Thoracic aorta (tissue), 2 donors: Measurements from ENCODE around the gene CIROP. TPM values are rescaled to one million over a fixed set of nuclear protein-coding genes. Genes with fewer than 3 reads are reported as not detected.
A peak's percentile ranks its signal among the peaks of the same experiment; 100 is the strongest.

ENCODE experiments used
- ATAC-seq: fragments of 150-250 bp; one replicate; pipeline ENCODE4 v1.8.0; 2017; ENCODE audit warnings: low read depth; ENCODE audit not compliant: insufficient number of reproducible peaks, low FRiP score
- DNase-seq: peaks from one replicate; pipeline ENCODE4 v3.0.0-alpha.2; 2020; ENCODE audit warnings: low spot score
- H3K27ac ChIP-seq, 2 donors: fragments of 200-600 bp; sonication (generic); 1 replicate in 1 of 2; 2 replicates in 1 of 2; pipeline ENCODE4 v1.5.1; 2016; ENCODE audit warnings: mild to moderate bottlenecking in 2 of 2, moderate library complexity in 2 of 2
- H3K27me3 ChIP-seq: fragments of 200-600 bp; sonication (generic); replicated peaks from 2 replicates; pipeline ENCODE4 v1.6.0; 2016; ENCODE audit warnings: mild to moderate bottlenecking; ENCODE audit not compliant: insufficient read depth
- H3K36me3 ChIP-seq: fragments of 200-600 bp; sonication (generic); one replicate; pipeline ENCODE4 v1.5.1; 2016
- H3K4me1 ChIP-seq, 2 donors: fragments of 200-600 bp; sonication (generic); 1 replicate in 1 of 2; 2 replicates in 1 of 2; pipeline versions ENCODE4 v1.5.1 to v1.6.0; 2016; ENCODE audit warnings: low read depth in 2 of 2, mild to moderate bottlenecking in 1 of 2; ENCODE audit not compliant: control insufficient read depth in 1 of 2
- H3K4me3 ChIP-seq: fragments of 200-600 bp; sonication (generic); 2 replicates; pipeline ENCODE4 v1.5.1; 2016; ENCODE audit warnings: mild to moderate bottlenecking
- H3K9me3 ChIP-seq: fragments of 200-600 bp; sonication (generic); 2 replicates; pipeline ENCODE4 v1.5.1; 2016
- CTCF ChIP-seq: fragments of 200-600 bp; sonication (generic); IDR thresholded peaks from one replicate; pipeline ENCODE4 v1.5.1; 2019; ENCODE audit warnings: antibody characterized with exemption
- total RNA-seq, 2 donors: library from RNA; depleted of rRNA; stranded (reverse); fragments of >200 nt; gene quantifications; one replicate each; pipeline versions ENCODE4 v1.1.0 to v1.2.3, GENCODE V29; 2016

CIROP gene
- total RNA-seq, 2 donors from 2014 or later: 1.1 TPM; not detected in 1

GRCh38 chr14:23093104-23093503, 11.7 kb downstream of the CIROP start:
- Histone ChIP-seq H3K9me3 (no peaks in the 10 kb centered on the region), H3K36me3 (peaks cover 42% of the 10 kb centered on the region), H3K4me1 (peaks cover 19 to 33% of the 10 kb centered on the region in 2 donors), H3K27ac (no peak overlapping the region), H3K4me3 (peak overlapping the region; percentile 78), H3K27me3 (no peaks in the 10 kb centered on the region)
- TF ChIP-seq CTCF: no peak
- no peak for DNase-seq
- ATAC-seq: no peak

- Histone ChIP-seq H3K27ac (no peak overlapping the region), H3K27me3 (no peaks in the 10 kb centered on the region), H3K9me3 (no peaks in the 10 kb centered on the region), H3K4me3 (no peak overlapping the region), H3K36me3 (peaks cover 48% of the 10 kb centered on the region), H3K4me1 (peaks cover 13 to 22% of the 10 kb centered on the region in 2 donors)
- ATAC-seq: no peak
- DNase-seq: no peak
- TF ChIP-seq CTCF: no peak
These were observed 13.2 kb downstream of the CIROP start for GRCh38 chr14:23091294-23092225.

DNA sequence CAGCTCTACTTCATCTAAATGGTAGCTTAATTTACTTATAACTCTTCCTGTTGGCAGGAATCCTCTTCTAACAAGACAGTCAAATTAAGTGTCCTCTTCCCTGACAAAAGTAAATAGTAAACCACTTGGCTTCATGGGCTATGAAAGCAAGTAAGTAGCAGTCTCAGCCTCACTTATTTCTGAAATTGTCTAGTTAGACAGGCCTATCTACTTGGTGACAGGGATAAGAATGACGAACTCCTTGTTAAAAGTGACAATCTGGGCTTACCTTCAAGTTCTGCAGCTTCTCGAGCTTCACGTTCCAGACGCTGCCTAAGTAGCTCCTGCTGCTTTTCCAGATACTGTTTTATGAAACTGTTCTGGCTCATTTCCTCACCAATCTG, 14.5 kb downstream of the CIROP start:
- no peak for TF ChIP-seq CTCF
- Histone ChIP-seq H3K4me3 (no peak overlapping the region), H3K4me1 (peaks cover 11 to 20% of the 10 kb centered on the region in 2 donors), H3K27me3 (no peaks in the 10 kb centered on the region), H3K9me3 (no peaks in the 10 kb centered on the region), H3K27ac (no peak overlapping the region), H3K36me3 (peaks cover 59% of the 10 kb centered on the region)
- DNase-seq (no peak), ATAC-seq (no peak)

- H3K9me3 ChIP-seq: no peaks in the 10 kb centered on the region
- H3K27ac ChIP-seq: no peak overlapping the region
- no peak for DNase-seq
- no peaks in the 10 kb centered on the region for H3K27me3 ChIP-seq
- H3K4me3 ChIP-seq: no peak overlapping the region
- H3K36me3 ChIP-seq: peaks cover 61% of the 10 kb centered on the region
- peaks cover 11 to 20% of the 10 kb centered on the region in 2 donors for H3K4me1 ChIP-seq
- no peak for TF ChIP-seq CTCF
- ATAC-seq: no peak
These were observed 15.1 kb downstream of the CIROP start for GRCh38 chr14:23089498-23090253.

DNA sequence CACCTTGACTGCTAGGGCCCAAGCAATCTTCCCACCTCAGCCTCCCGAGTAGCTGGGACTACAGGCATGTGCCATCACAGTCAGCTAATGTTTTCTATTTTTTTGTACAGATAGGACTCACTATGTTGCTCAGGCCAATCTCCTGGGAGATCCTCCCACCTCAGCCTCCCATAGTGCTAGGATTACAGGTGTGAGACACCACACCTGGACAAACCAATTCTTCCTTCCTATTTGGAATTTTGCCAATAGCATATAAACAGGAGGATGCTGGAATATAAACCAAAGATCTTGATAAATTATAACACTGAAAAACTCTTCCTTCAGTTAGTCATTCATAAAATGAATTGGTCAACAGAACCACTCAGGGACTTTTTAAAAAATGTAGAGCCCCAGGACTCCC, 18.2 kb downstream of the CIROP start:
- no peaks in the 10 kb centered on the region for H3K4me1 ChIP-seq
- ATAC-seq (no peak), DNase-seq (no peak)
- H3K27ac ChIP-seq: no peak overlapping the region
- H3K4me3 ChIP-seq: no peak overlapping the region
- H3K36me3 ChIP-seq: peaks cover 68% of the 10 kb centered on the region
- H3K9me3 ChIP-seq: no peaks in the 10 kb centered on the region
- H3K27me3 ChIP-seq: no peaks in the 10 kb centered on the region
- no peak for TF ChIP-seq CTCF
